Brain microvascular endothelial cell (primary cell): ENCODE measurements around the gene PACRG.

Source experiments
- DNase-seq: peaks from one replicate; pipeline ENCODE4 v3.0.0-alpha.2; 2020
- H3K27ac ChIP-seq: fragments of 250-450 bp; sonication (Bioruptor Pico); 2 replicates; pipeline ENCODE4 v1.5.1; 2020; ENCODE audit warnings: mild to moderate bottlenecking, moderate library complexity
- H3K27me3 ChIP-seq: fragments of 250-450 bp; sonication (Bioruptor Pico); replicated peaks from 2 replicates; pipeline ENCODE4 v1.5.1; 2020; ENCODE audit warnings: mild to moderate bottlenecking
- H3K36me3 ChIP-seq: fragments of 250-450 bp; sonication (Bioruptor Pico); replicated peaks from 2 replicates; pipeline ENCODE4 v1.5.1; 2020; ENCODE audit warnings: mild to moderate bottlenecking
- H3K4me3 ChIP-seq: 2 replicates; pipeline ENCODE4 v1.5.1; 2011; ENCODE audit warnings: low read depth, mild to moderate bottlenecking, control low read depth, low read length, moderate library complexity
- CTCF ChIP-seq: IDR thresholded peaks from 2 replicates; pipeline ENCODE4 v1.5.1; 2011; ENCODE audit warnings: low read depth, mild to moderate bottlenecking, moderate library complexity, low read length, control low read depth, inconsistent platforms; ENCODE audit errors: missing control alignments
- in situ Hi-C: cut with HindIII; loops from 2 replicates; pipeline ENCODE4 v1.10.0; 2017; ENCODE audit warnings: low sequenced_read_pairs, low pct_ligation_motif_present

PACRG gene

GRCh38 chr6:163200289-163200688, 472.5 kb downstream of the PACRG start:
- Histone ChIP-seq H3K27ac (no peak overlapping the region), H3K36me3 (no peaks in the 10 kb centered on the region), H3K4me3 (no peak overlapping the region), H3K27me3 (no peaks in the 10 kb centered on the region)
- in situ Hi-C loops = no loop called here
- TF ChIP-seq CTCF = no peak
- DNase-seq = no peak

DNA sequence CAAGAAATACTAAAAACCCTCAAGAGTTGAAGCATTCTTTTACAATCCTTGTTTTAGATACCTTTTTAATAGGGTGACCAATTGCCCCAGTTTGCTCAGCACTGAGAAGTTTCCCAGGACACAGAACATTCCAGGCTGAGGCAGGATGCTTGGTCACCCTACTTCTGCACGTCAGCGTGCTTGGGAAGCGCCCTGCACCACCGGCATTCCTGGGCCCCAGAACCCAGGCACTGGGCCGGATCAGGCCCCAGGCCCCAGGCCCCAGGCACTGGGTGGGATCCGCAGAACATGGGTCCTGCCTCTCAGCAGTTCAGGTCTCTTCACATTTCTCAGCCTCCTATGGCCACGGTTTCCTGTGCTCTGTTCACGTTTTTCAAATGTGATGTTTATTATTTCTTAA, 472.9 kb downstream of the PACRG start:
- no peak overlapping the region for H3K27ac ChIP-seq
- in situ Hi-C loops = no loop called here
- H3K4me3 ChIP-seq = no peak overlapping the region
- TF ChIP-seq CTCF = no peak
- no peaks in the 10 kb centered on the region for H3K36me3 ChIP-seq
- H3K27me3 ChIP-seq = no peaks in the 10 kb centered on the region
- DNase-seq = no peak

DNA sequence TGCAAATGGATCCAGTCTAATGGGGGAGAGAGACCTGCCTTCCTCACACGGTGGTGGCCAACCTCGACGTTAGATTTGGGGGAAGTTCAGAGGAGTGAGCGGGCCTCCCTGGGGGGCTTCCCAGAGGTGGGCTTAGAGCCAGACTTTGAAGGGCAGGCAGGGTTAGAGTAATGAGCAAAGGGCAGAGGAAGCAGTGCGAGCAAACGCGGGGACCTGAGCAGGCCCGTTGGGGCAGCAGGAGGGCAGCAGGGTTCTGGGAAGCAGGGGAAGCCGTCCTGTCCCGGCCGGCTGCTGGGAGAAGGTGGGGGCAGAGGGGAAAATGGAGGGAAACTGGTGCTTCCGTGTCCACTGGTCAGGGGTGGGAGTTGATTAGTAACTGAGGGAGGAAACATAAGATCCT, 474.1 kb downstream of the PACRG start:
- DNase-seq = no peak
- Histone ChIP-seq H3K27ac (no peak overlapping the region), H3K36me3 (no peaks in the 10 kb centered on the region), H3K27me3 (no peaks in the 10 kb centered on the region), H3K4me3 (no peak overlapping the region)
- no peak for TF ChIP-seq CTCF
- in situ Hi-C loops = no loop called here

- in situ Hi-C loops = no loop called here
- no peak overlapping the region for H3K27ac ChIP-seq
- H3K27me3 ChIP-seq = no peaks in the 10 kb centered on the region
- DNase-seq = no peak
- H3K36me3 ChIP-seq = no peaks in the 10 kb centered on the region
- no peak overlapping the region for H3K4me3 ChIP-seq
- TF ChIP-seq CTCF = no peak
Observed at GRCh38 chr6:163206196-163206595, 478.4 kb downstream of the PACRG start.

DNA sequence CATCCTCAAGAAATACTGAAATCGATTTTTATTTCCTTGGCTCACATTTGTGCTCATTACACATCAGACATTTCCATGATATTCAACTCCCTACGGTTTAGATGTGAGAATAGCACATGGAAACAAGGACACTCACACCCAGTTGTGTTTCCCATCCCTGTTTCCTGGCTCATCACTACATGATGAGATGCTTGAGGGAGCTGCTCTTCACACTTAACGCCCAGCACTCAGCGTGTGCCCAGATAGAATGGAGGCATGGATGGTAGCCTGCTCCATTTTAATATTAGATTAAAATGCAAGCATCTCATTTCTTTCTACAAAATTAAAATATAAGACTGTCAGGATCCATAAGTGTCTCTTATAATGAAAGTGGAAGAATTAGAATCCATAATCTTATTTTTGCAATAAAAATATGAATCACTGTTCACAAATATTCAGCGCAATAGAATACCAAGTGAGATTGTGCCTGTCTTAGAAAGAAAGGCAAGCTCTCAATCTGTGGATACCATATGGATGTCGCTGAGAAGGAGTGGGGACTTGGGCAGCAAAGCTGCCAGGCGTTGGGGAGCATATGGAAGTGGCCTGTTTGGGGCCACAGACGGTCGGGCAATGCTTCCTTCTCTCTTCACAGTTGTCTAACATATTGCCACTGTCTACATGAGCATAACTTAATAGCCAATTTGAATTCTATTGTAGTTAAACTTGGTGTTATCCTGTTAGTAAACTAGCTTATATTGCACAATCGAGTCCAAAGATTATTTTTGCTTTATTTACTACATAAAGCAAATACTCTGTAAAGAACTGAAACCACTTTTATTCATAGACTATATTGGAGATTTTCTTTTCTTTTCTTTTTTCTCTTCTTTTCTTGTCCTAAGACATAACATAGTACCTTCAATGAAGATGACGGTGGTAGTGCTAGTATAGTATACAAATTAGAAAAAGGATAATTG, 479.9 kb downstream of the PACRG start:
- Histone ChIP-seq H3K36me3 (no peaks in the 10 kb centered on the region), H3K4me3 (no peak overlapping the region), H3K27me3 (no peaks in the 10 kb centered on the region), H3K27ac (no peak overlapping the region)
- no peak for DNase-seq
- no peak for TF ChIP-seq CTCF
- in situ Hi-C loops = no loop called here
